H9 (cell line): ENCODE data around the gene HEATR5A. TPM values are rescaled to one million over a fixed set of nuclear protein-coding genes. Genes with fewer than 3 reads are reported as not detected.

ENCODE experiments used
- DNase-seq: peaks from one replicate; pipeline ENCODE4 v3.0.0-alpha.2; 2017
- H2AFZ ChIP-seq: one replicate; pipeline ENCODE4 v1.6.1; 2013; ENCODE audit warnings: mild to moderate bottlenecking, low read length, control low read depth, moderate library complexity
- H2AK5ac ChIP-seq: 2 replicates; pipeline ENCODE4 v1.6.1; 2013; ENCODE audit warnings: low read length, control low read depth, mixed read lengths; ENCODE audit not compliant: insufficient read length
- H2BK120ac ChIP-seq: one replicate; pipeline ENCODE4 v1.6.1; 2013; ENCODE audit warnings: low read depth, mild to moderate bottlenecking, low read length, control low read depth, inconsistent platforms; ENCODE audit not compliant: poor library complexity, severe bottlenecking
- H2BK12ac ChIP-seq: 2 replicates; pipeline ENCODE4 v1.6.1; 2013; ENCODE audit warnings: low read length, control low read depth, mixed read lengths, low read depth; ENCODE audit not compliant: insufficient read length
- H2BK15ac ChIP-seq: 2 replicates; pipeline ENCODE4 v1.6.1; 2013; ENCODE audit warnings: low read depth, low read length, control low read depth
- H2BK20ac ChIP-seq: one replicate; pipeline ENCODE4 v1.6.1; 2013; ENCODE audit warnings: low read depth, mild to moderate bottlenecking, low read length, control low read depth, inconsistent platforms; ENCODE audit not compliant: poor library complexity, severe bottlenecking
- H2BK5ac ChIP-seq: 2 replicates; pipeline ENCODE4 v1.6.1; 2013; ENCODE audit warnings: low read length, control low read depth, mixed read lengths; ENCODE audit not compliant: insufficient read length
- H3K14ac ChIP-seq: 2 replicates; pipeline ENCODE4 v1.6.1; 2013; ENCODE audit warnings: low read length, control low read depth; ENCODE audit not compliant: insufficient read depth
- H3K18ac ChIP-seq: 2 replicates; pipeline ENCODE4 v1.6.1; 2013; ENCODE audit warnings: low read depth, mild to moderate bottlenecking, mixed read lengths, low read length, control low read depth; ENCODE audit not compliant: insufficient read length
- H3K23ac ChIP-seq: 2 replicates; pipeline ENCODE4 v1.6.1; 2013; ENCODE audit warnings: low read length, control low read depth, mixed read lengths, low read depth; ENCODE audit not compliant: insufficient read length
- H3K23me2 ChIP-seq: 2 replicates; pipeline ENCODE4 v1.6.1; 2013; ENCODE audit warnings: low read depth, mild to moderate bottlenecking, mixed read lengths, low read length, control low read depth; ENCODE audit not compliant: insufficient read length, poor library complexity, severe bottlenecking
- H3K27ac ChIP-seq: 2 replicates; pipeline ENCODE4 v1.5.1; 2013; ENCODE audit warnings: low read length, control low read depth, mixed read lengths, low read depth; ENCODE audit not compliant: insufficient read length
- H3K27me3 ChIP-seq: 2 replicates; pipeline ENCODE4 v1.6.1; 2013; ENCODE audit warnings: low read length, control low read depth, inconsistent platforms; ENCODE audit not compliant: insufficient read depth
- H3K4ac ChIP-seq: 2 replicates; pipeline ENCODE4 v1.6.1; 2013; ENCODE audit warnings: low read depth, mild to moderate bottlenecking, control low read depth, inconsistent platforms, low read length, moderate library complexity
- H3K4me1 ChIP-seq: 2 replicates; pipeline ENCODE4 v1.6.1; 2013; ENCODE audit warnings: low read length, control low read depth, inconsistent platforms; ENCODE audit not compliant: insufficient read depth
- H3K4me2 ChIP-seq: 2 replicates; pipeline ENCODE4 v1.6.1; 2013; ENCODE audit warnings: low read length, control low read depth, mixed read lengths; ENCODE audit not compliant: insufficient read length, insufficient read depth
- H3K56ac ChIP-seq: 2 replicates; pipeline ENCODE4 v1.6.1; 2013; ENCODE audit warnings: low read depth, mild to moderate bottlenecking, mixed read lengths, low read length, control low read depth; ENCODE audit not compliant: insufficient read length
- H3K79me1 ChIP-seq: 2 replicates; pipeline ENCODE4 v1.6.1; 2013; ENCODE audit warnings: low read depth, mild to moderate bottlenecking, moderate library complexity, low read length, control low read depth, inconsistent platforms; ENCODE audit not compliant: insufficient read depth, poor library complexity, severe bottlenecking
- H3K79me2 ChIP-seq: 2 replicates; pipeline ENCODE4 v1.6.1; 2013; ENCODE audit warnings: low read length, control low read depth, inconsistent platforms; ENCODE audit not compliant: insufficient read depth
- H3K9ac ChIP-seq: 2 replicates; pipeline ENCODE4 v1.6.1; 2013; ENCODE audit warnings: low read length, control low read depth, mixed read lengths; ENCODE audit not compliant: insufficient read length; ENCODE audit errors: extremely low read depth
- H3K9me3 ChIP-seq: one replicate; pipeline ENCODE4 v1.6.1; 2013; ENCODE audit warnings: low read depth, low read length, inconsistent platforms; ENCODE audit not compliant: control insufficient read depth
- H3T11ph ChIP-seq: one replicate; pipeline ENCODE4 v1.6.1; 2013; ENCODE audit warnings: mild to moderate bottlenecking, low read length, control low read depth, inconsistent platforms
- H4K20me1 ChIP-seq: one replicate; pipeline ENCODE4 v1.6.1; 2013; ENCODE audit not compliant: control insufficient read depth, insufficient read length, insufficient read depth
- H4K5ac ChIP-seq: 2 replicates; pipeline ENCODE4 v1.6.1; 2013; ENCODE audit warnings: low read depth, mild to moderate bottlenecking, mixed read lengths, low read length, control low read depth; ENCODE audit not compliant: insufficient read length
- H4K8ac ChIP-seq: replicated peaks from 2 replicates; pipeline ENCODE4 v1.6.1; 2013; ENCODE audit warnings: low read length, control low read depth, mixed read lengths, low read depth; ENCODE audit not compliant: insufficient read length
- H4K91ac ChIP-seq: 2 replicates; pipeline ENCODE4 v1.6.1; 2013; ENCODE audit warnings: low read depth, mild to moderate bottlenecking, moderate library complexity, mixed read lengths, low read length, control low read depth; ENCODE audit not compliant: insufficient read length
- H3K27ac Mint-ChIP-seq, 3 experiments: 2 replicates in 2 of 3; 3 replicates in 1 of 3; pipeline ENCODE4 v1.8.0; 2020 to 2021; ENCODE audit warnings: mixed read lengths in 3 of 3, mild to moderate bottlenecking in 1 of 3, moderate library complexity in 1 of 3
- H3K27me3 Mint-ChIP-seq: 2 replicates; pipeline ENCODE4 v1.8.0; 2021; ENCODE audit warnings: low read depth, mild to moderate bottlenecking, moderate library complexity, mixed read lengths
- H3K36me3 Mint-ChIP-seq, 3 experiments: 2 replicates in 2 of 3; 3 replicates in 1 of 3; pipeline ENCODE4 v1.8.0; 2020 to 2021; ENCODE audit warnings: low read depth in 3 of 3, mixed read lengths in 3 of 3; ENCODE audit not compliant: insufficient read depth in 1 of 3
- H3K4me1 Mint-ChIP-seq, 2 experiments: 2 replicates each; pipeline ENCODE4 v1.8.0; 2020; ENCODE audit warnings: mixed read lengths in 2 of 2
- H3K4me3 Mint-ChIP-seq, 2 experiments: 2 replicates in 1 of 2; 3 replicates in 1 of 2; pipeline ENCODE4 v1.8.0; 2020 to 2021; ENCODE audit warnings: mild to moderate bottlenecking in 2 of 2, mixed read lengths in 2 of 2, moderate library complexity in 1 of 2
- H3K9me3 Mint-ChIP-seq, 2 experiments: 2 replicates in 1 of 2; 3 replicates in 1 of 2; pipeline ENCODE4 v1.8.0; 2020; ENCODE audit warnings: mild to moderate bottlenecking in 2 of 2, mixed read lengths in 2 of 2, moderate library complexity in 1 of 2
- CTCF ChIP-seq: fragments of 200-600 bp; sonication (generic); conservative IDR thresholded peaks from 3 replicates; pipeline ENCODE4 v1.8.0; 2021; ENCODE audit warnings: antibody characterized with exemption, mild to moderate bottlenecking
- whole genome bisulfite sequencing: extraction: QIAGEN DNeasy Blood & Tissue Kit; methylation state at CpG from one replicate; pipeline ENCODE4 v1.1.7; 2013; ENCODE audit warnings: missing lambda C conversion rate, low lambda C conversion rate, mixed read lengths; ENCODE audit not compliant: insufficient read length; ENCODE audit errors: extremely low coverage; 5-methylcytosine and 5-hydroxymethylcytosine counted together
- total RNA-seq: library from RNA; stranded (reverse); gene quantifications from 2 replicates; pipeline ENCODE4 v1.2.1, GENCODE V29; 2021

Gene HEATR5A
- total RNA-seq, 1 experiment from 2014 or later = 21.2 TPM

DNA sequence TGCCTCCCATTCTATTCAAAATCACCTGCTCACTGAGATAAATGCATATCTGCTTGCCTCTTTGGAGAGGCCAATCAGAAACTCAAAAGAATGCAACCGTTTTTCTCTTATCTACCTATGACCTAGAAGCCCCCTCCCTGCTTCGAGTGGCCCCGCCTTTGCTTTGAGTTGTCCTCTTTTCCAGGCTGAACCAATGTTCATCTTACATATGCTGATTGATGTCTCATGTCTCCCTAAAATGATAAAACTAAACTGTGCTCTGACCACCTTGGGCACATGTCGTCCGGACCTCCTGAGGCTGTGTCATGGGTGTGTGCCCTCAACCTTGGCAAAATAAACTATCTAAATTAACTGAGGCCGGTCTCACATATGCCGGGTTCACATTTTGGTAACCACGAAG is 148.7 kb downstream of the HEATR5A start:
- Histone ChIP-seq H2BK15ac (no peak overlapping the region), H2BK5ac (no peak overlapping the region), H3K23me2 (no peaks in the 10 kb centered on the region), H3K56ac (no peak overlapping the region), H3K79me1 (no peaks in the 10 kb centered on the region), H2BK12ac (no peak overlapping the region), H2BK120ac (no peak overlapping the region), H3K14ac (no peak overlapping the region), H4K20me1 (no peaks in the 10 kb centered on the region), H3K18ac (no peak overlapping the region), H2BK20ac (no peak overlapping the region), H4K5ac (no peak overlapping the region), H3K9me3 (peaks cover 19% of the 10 kb centered on the region), H2AK5ac (no peak overlapping the region), H4K91ac (no peak overlapping the region), H3K79me2 (no peaks in the 10 kb centered on the region), H3K27me3 (no peaks in the 10 kb centered on the region), H3T11ph (no peak overlapping the region), H3K4ac (no peak overlapping the region), H2AFZ (no peak overlapping the region), H3K9ac (no peak overlapping the region), H3K23ac (no peak overlapping the region), H3K4me2 (no peak overlapping the region), H3K27ac (no peak overlapping the region), H3K4me1 (no peaks in the 10 kb centered on the region), H4K8ac (no peak overlapping the region)
- Mint-ChIP-seq H3K36me3 (peaks cover 19 to 57% (median 44%) of the 10 kb centered on the region in 3 experiments), H3K9me3 (peaks cover 53 to 57% of the 10 kb centered on the region in 2 experiments), H3K27ac (no peak overlapping the region), H3K4me1 (no peaks in the 10 kb centered on the region), H3K4me3 (no peak overlapping the region), H3K27me3 (no peaks in the 10 kb centered on the region; the same call in 1 of the 2 replicates)
- no CpG with 5 or more reads among the region's 8 CpGs for WGBS
- no peak for DNase-seq
- no peak for TF ChIP-seq CTCF
